GM08714 (cell line): ENCODE data around the gene ZC3H18.

Experiments used
- H3K4me3 ChIP-seq: fragments of 200-500 bp; sonication (Bioruptor generic); 2 replicates; pipeline ENCODE4 v1.5.1; 2014; ENCODE audit warnings: mild to moderate bottlenecking, low read length, inconsistent platforms
- ZNF274 ChIP-seq: IDR thresholded peaks from 2 replicates; pipeline ENCODE4 v1.6.1; 2012; ENCODE audit warnings: mild to moderate bottlenecking, low read depth, low read length

ZC3H18 gene

GRCh38 chr16:88552166-88552565 is 18.0 kb upstream of the ZC3H18 start:
- H3K4me3 ChIP-seq: no peak overlapping the region
- no peak for TF ChIP-seq ZNF274

DNA sequence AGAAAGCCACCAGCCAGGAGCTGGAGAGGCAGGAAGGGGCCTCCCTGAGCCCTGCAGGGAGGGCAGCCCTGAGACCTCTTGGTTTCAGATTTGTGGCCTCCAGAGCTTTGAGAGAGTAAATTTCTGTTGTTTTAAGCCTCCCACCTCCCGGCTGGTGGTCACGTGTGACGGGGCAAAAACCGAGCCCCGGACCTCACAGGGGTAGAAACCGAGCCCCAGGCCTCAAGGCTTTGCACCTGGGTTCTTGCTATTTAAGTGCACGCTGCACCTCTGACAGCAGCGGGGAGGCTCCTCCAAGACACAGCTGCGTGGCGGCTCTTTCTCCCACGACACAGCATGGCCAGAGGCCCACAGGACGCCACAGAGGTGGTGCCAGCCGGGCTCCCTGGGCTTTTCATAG is 17.4 kb upstream of the ZC3H18 start:
- H3K4me3 ChIP-seq: no peak overlapping the region; the same call in 1 of the 2 replicates
- TF ChIP-seq ZNF274: no peak

DNA sequence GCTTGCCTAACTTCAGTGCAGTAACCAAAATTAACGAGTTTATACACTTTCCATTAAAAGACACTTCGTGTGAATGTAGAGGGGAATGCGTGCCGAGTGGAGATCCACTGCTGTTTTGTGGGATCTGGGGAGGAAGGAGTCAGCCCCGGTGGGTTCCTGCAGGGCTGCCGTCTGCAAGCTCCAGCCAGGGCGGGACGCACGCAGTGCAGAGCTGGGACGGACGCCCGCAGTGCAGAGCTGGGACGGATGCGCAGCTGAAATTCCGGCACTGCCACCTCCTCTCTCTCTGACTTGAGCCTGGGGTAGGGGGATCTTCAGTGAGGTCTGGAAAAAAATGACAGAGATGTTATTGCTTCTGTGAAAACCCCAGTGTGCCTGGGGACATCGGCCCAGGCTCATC is 16.5 kb upstream of the ZC3H18 start:
- H3K4me3 ChIP-seq: no peak overlapping the region
- TF ChIP-seq ZNF274: no peak

DNA sequence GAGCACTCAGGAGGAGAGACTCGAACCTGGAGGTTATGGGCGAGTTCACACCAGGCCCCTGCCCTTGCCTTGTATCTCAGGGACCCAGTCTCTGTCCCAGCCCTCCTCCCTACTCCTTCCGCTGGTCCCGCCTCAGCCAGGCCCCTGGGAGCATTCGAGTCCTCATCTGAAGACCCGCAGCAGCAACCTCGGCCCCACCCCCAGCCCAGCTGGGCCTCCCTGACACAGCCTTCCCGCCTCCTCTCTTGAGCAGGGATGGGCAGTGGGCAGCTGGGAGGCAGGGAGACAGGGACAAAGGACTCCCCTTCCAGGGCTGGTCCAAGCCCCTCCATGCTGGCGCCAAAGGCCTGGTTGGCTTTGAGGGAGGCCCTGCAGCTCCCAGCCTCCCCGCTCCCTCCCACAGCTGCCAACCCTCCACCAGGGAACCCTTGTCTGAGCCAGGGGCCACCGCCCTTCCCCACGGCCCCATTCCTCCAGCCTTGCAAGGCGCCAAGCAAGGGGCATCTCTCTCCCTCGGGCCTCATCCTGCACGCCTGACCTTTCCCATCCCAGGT is 15.4 kb upstream of the ZC3H18 start:
- no peak overlapping the region for H3K4me3 ChIP-seq
- no peak for TF ChIP-seq ZNF274

DNA sequence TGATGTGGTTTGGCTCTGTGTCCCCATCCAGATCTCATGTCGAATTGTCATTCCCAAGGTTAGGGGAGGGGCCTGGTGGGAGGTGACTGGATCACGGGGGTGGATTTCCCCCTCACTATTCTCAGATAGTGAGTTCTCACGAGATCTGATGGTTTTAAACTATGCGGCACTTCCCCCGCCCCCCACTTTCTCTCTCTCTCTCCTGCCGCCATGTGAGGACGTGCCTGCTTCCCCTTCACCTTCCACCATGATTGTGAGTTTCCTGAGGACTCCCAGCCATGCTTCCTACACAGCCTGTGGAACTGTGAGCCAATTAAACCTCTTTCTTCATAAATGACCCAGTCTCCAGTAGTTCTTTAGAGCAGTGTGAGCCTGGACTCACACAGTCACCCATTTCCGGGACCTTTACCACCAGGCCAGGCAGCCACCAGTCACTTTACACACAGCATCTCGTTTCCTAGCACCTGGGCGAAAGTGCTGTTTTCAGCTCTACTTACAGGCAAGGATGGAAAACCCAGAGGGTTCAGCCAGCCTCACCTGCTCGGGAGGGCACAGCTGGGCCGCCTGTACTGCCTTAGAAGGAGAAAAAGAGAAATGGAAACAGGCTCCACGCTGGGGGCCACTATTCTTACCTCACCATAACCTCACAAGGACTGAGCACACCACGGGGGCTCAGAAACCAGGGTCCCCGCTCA is 13.8 kb upstream of the ZC3H18 start:
- no peak overlapping the region for H3K4me3 ChIP-seq
- TF ChIP-seq ZNF274: no peak

GRCh38 chr16:88558457-88559442 is 11.5 kb upstream of the ZC3H18 start:
- H3K4me3 ChIP-seq: no peak overlapping the region
- TF ChIP-seq ZNF274: no peak

DNA sequence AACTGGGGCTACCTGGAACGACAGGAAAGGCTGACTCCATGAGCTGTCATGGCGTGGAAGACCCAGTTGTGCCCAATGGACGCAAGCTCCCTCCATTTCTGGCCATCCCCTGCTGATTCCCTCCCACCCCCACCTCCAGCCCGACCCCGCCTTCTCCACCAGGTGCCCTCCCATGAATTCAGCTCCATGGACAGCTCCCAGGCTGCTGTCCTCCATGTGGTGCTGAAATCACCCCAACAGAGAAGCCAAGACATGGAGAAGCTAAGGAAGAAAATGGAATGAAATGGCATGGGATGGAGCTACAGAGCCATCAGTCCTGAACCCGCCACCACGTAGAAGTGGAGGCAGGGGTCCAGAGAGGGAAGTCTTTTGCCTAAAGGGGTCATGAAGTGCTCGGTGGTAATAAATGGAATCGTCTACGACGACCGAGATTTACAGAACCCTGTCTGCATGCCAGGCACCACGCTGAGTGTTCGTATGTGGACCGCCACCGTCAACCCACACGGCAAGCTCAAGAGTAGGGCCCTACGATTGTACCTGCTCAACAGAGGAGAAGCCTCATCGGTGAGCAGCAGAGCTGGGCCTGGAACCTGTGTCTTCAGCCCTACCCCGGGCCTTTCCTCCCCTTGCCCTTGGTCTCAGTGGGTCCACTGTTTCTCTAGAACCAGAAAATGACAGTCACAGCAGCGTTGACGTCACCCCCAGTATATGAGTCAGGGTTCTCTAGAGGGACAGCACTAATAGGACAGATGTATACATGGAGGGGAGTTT is 9.3 kb upstream of the ZC3H18 start:
- TF ChIP-seq ZNF274: no peak
- no peak overlapping the region for H3K4me3 ChIP-seq

DNA sequence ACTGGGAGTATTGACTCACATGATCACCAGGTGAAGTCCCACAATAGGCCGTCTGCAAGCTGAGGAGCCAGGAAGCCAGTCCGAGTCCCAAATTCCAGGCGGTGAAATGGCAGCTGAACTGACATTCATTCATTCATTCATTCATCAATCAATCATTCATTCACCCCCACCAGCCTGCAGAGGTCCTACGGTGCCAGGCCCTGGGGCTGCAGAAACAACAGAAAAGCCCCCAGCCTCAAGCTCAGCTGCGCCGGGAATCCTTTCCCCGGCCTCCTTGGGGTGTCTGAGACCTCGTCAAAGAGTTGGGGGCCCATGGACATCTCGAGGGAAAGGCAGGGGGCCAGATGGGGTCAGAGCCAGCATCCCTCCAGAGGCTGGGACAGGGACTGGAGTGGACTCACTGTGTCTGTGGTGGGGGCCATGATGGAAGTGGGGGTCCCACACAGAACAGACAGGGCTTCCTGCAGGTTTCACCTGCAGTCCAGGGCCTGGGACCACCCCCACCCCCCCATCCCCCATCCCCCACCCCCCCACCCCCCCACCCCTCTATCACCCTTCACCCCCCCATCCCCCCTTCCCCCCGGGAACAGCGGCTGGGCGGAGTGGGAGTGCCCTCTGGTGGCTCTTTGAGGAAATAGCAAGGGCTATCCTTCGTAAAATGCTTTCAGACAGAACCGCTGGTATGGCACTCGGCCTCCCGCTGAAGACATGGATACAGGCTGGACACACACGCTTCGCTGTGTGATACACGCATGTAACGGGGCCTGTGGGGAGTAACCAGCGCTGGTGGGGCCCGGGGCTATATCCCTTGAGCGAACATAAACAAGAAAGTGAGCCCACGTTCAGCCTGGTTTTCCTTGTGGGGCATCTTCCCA is 8.5 kb upstream of the ZC3H18 start:
- TF ChIP-seq ZNF274: no peak
- H3K4me3 ChIP-seq: no peak overlapping the region

DNA sequence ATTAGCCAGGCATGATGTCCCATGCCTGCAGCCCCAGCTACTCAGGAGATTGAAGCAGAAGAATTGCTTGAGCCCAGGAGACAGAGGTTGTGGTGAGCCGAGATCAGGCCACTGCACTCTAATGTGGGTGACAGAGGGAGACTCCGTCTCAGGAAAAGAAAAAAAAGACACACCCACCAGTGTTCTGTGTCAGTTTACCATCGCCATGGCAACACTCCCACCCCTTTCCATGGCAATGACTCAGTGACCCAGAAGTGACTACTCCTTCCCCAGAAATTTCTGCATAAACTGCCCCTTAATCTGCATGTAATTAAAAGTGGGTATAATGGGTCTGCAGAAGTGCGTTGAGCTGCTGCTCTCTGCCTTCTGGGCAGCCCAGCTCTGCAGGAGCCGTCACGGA is 4.0 kb upstream of the ZC3H18 start:
- no peak overlapping the region for H3K4me3 ChIP-seq
- no peak for TF ChIP-seq ZNF274

DNA sequence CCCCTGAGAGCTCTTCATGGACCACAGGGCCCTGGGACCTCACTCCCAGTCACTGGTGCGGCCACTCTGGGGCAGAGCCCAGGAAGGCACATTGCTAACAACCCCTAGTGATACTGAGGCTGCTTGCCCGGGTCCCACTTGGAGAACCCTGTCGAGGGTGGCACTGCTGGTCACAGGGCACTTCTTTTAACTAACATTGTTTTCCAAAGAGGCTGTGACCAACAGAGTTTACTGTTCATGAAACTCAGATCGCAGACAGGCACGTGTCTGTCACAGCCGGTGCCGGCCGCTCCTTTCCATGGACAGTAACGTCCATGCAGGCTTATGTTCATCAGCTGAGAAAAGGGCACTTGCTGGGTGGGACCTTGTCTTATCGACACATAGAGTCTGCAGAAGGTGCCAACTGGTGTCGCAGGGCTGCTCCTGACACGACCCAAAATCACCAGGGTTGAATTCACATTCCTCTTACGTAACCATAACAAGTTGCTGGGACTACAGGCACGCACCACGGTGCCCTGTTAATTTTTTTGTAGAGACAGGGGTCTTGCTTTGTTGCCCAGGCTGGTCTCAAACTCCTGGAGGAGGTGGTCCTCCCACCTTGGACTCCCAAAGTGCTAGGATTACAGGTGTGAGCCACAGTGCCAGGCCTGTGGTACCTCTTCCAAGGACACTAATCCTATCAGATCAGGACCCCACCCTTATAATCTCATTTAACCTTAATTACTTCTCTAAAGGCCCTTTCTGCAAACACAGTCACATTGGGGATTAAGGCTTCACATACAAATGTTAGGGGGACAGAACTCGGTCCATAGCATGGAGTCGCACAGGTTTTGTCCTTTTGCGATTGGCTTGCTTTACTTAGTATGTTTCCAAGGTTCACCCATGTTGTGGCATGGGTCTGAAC is 1.2 kb upstream of the ZC3H18 start:
- TF ChIP-seq ZNF274: no peak
- peak overlapping the region; percentile 75 for H3K4me3 ChIP-seq

DNA sequence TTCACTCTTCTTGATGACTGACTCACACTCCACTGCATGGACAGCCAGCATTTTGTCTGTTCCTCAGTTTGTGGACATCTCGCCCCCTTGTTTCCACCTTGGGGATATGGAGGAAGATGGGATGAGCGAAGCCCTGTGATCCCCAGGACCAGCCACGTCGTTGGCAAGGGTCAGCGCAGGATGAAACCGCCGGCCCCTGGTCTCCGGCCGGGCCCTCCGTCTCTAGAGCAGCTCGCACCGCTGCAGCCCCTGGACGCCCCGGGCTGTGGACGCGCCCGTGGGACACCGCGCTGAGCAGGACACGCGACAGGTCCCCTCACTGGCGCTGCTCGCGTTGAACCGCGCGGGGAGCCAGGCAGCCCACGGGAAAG is 604 bp upstream of the ZC3H18 start:
- TF ChIP-seq ZNF274: no peak
- H3K4me3 ChIP-seq: peak overlapping the region; percentile 75

GRCh38 chr16:88570691-88571092 is 489 bp downstream of the ZC3H18 start:
- peak overlapping the region; percentile 94 for H3K4me3 ChIP-seq
- no peak for TF ChIP-seq ZNF274
